ENCODE results near the gene RNF7. TPM values are rescaled to one million over a fixed set of nuclear protein-coding genes. Genes with fewer than 3 reads are reported as not detected.

RNF7 gene
- 111 and 149 TPM in 2 replicates for total RNA-seq (2012; rRNA removed)
- polyA plus RNA-seq (2012; rRNA removed): 70.5 and 98.7 TPM in 2 replicates
- polyA plus RNA-seq (2012; cell fraction: cytosol; rRNA removed): 119 and 155 TPM in 2 replicates
- polyA plus RNA-seq (2012; cell fraction: nucleus; rRNA removed; ENCODE audit: low replicate concordance): 33.0 and 66.1 TPM in 2 replicates
- percentile 94 among the genes with signal in this experiment for Bru-seq, nascent RNA
- BruChase-seq, experiment 1, labeled RNA remaining after a 6-hour chase: percentile 91 among the genes with signal in this experiment
- BruChase-seq, experiment 2, labeled RNA remaining after a 2-hour chase: percentile 88 among the genes with signal in this experiment
- long read RNA-seq, transcript RNF7-203 (4 exons, 1,036 nt): minor isoform, 6 of 124 reads
- long read RNA-seq, transcript RNF7-201 (3 exons, 2,763 nt): major isoform, 104 of 124 reads
- long read RNA-seq, transcript RNF7-202 (3 exons, 805 nt): minor isoform, 11 of 124 reads
- long read RNA-seq, partial matches to known transcripts: 0 of 124 reads
- long read RNA-seq, other reads (novel, unspliced or antisense): 0 of 124 reads

DNA sequence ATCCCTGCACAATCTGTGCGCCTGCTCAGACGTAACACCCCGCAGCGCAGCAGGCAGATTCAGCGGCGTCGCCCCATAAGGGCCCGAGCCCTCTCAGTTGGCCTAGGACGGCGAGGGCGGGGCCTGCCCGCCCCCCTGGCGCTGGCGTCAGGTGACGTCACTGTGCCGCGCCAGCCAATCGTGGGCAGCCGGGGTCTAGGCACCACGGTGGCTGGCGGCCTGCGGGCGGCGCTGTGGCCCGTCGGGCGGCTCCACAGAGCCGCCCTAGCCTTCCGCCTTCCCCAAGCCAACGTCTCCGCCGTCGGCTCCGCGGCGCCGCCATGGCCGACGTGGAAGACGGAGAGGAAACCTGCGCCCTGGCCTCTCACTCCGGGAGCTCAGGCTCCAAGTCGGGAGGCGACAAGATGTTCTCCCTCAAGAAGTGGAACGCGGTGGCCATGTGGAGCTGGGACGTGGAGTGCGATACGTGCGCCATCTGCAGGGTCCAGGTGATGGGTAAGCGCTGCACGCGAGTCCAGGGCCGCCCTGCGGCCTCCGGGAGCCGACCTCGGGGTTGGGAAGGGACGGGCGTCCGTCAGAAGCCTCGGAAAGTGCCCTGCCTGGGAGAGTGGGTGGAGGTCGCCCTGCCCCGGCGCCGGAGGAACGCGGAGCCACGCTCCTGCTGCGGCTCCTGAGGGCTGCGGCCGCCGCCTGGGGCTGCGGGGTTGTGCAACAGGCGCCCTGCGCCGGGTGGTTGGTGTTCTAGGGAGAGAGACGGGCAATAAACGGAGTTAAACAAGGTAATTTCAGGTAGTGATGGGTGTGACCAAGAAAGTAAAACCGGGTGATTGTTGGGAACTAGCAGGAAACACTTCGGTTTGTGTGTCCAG lies at the start of gene RNF7:
RNF7 (plus strand) TSS at position 277 of the 869 bp plus-strand sequence; CDS start at position 321, 44 bp downstream.
- Histone ChIP-seq H3K23ac (ENCODE audit: low read depth, low read length) (peak within 1 kb of the TSS; percentile 97), H3K79me1 (ENCODE audit: low read depth in 1 of 2, low read length in 2 of 2) (peaks cover 0 to 22% of the 10 kb centered on the region in 2 experiments; a peak in 3 of 4 replicates), H2AK5ac (ENCODE audit: low read depth, low read length) (peak within 1 kb of the TSS; percentile 97), H3K18ac (ENCODE audit: low read depth, low read length) (peak within 1 kb of the TSS; percentile 94), H3K27ac (ENCODE audit: insufficient read depth, low read length) (peak within 1 kb of the TSS; percentile 97), H4K91ac (ENCODE audit: insufficient read depth, low read depth, low read length) (peak within 1 kb of the TSS; percentile 82), H3K9me1 (ENCODE audit: insufficient read depth, low read length) (peaks cover 7% of the 10 kb centered on the region; the same call in 1 of the 2 replicates), H4K5ac (ENCODE audit: low read depth, low read length) (peak within 1 kb of the TSS; percentile 98), H2BK5ac (ENCODE audit: low read depth, low read length, poor library complexity, severe bottlenecking) (peak within 1 kb of the TSS; percentile 94), H3K4ac (ENCODE audit: low read depth, low read length) (peak within 1 kb of the TSS; percentile 98), H4K8ac (ENCODE audit: low read depth in 2 of 2, low read length in 2 of 2) (peak within 1 kb of the TSS; percentile 88 to 100), H2AK9ac (replicated peaks; ENCODE audit: low read depth, low read length, poor library complexity) (peak within 1 kb of the TSS; percentile 96), H3K14ac (replicated peaks; ENCODE audit: low read depth, low read length) (peak within 1 kb of the TSS; percentile 99), H3K4me2 (ENCODE audit: low read depth, low read length) (peak within 1 kb of the TSS; percentile 87), H2AFZ (replicated peaks; ENCODE audit: low read length, poor library complexity) (peak within 1 kb of the TSS; percentile 100), H3K36me3 (ENCODE audit: control insufficient read depth, insufficient read depth, low read length) (peaks cover 2% of the 10 kb centered on the region; the same call in 1 of the 2 replicates), H3K4me1 (ENCODE audit: control insufficient read depth, insufficient read depth, low read length) (peaks cover 9% of the 10 kb centered on the region), H2BK20ac (ENCODE audit: low read depth, low read length) (peak within 1 kb of the TSS; percentile 67; the same call in 1 of the 2 replicates), H4K20me1 (ENCODE audit: insufficient read depth, low read length) (peaks cover 23% of the 10 kb centered on the region), H2BK15ac (ENCODE audit: low read depth, low read length) (peak within 1 kb of the TSS; percentile 73; the same call in 2 of the 3 replicates), H3K56ac (ENCODE audit: extremely low read depth, insufficient read depth, low read length) (peak within 1 kb of the TSS; percentile 97), H3K9ac (ENCODE audit: low read depth, low read length) (peak within 1 kb of the TSS; percentile 95), H3K9me3 (ENCODE audit: control insufficient read depth, insufficient read depth, low read length) (no peaks in the 10 kb centered on the region), H3K4me3 (ENCODE audit: insufficient read depth, low read depth, low read length) (peak within 1 kb of the TSS; percentile 86), H2BK120ac (ENCODE audit: low read depth, low read length) (peak within 1 kb of the TSS; percentile 86), H3K27me3 (ENCODE audit: control insufficient read depth, insufficient read depth, low read length) (no peaks in the 10 kb centered on the region)
- 1% methylated on average over 36 of the region's 81 CpGs; no CpG with 5 or more reads in 1 of the 2 experiments for WGBS, 2 experiments (ENCODE audit: extremely low coverage in 2 of 2, insufficient read length in 1 of 2)
- dilution Hi-C loops (cut with HindIII; ENCODE audit: low sequenced_read_pairs, unreplicated experiment): no loop called here
- POLR2A ChIA-PET (ENCODE audit: unreplicated experiment): no interaction called here
- peak; percentile 96 for ATAC-seq (ENCODE audit: low read depth)
- CTCF ChIA-PET: interaction anchor here (0.6 to 0.8 kb wide), 5 partner anchors 27 to 256 kb away, joined by 3 read pairs; no protein-coding TSS in a partner anchor
- peak; percentile 93 for DNase-seq
- in situ Hi-C loops (cut with MboI; ENCODE audit: low sequenced_read_pairs): no loop called here
- intact Hi-C loops (cut with micrococcal nuclease): loop anchor here (1.0 to 10.0 kb wide), 8 partner anchors 51 to 273 kb away; no protein-coding TSS in a partner anchor
- BruUV-seq (replicated peaks): no TSS peak
- TF ChIP-seq POLR2A (IDR thresholded peaks at IDR 0.05; ENCODE audit: low read depth, low read length) (peak; percentile 68), FOS (IDR thresholded peaks at IDR 0.05; ENCODE audit: low read depth, low read length) (peak; percentile 16; the same call in 1 of the 2 replicates), RFX5 (IDR thresholded peaks at IDR 0.05; ENCODE audit: low read depth, low read length) (no peak), MXI1 (IDR thresholded peaks at IDR 0.05; ENCODE audit: borderline replicate concordance, low read depth, low read length) (peak; percentile 51; the same call in 1 of the 2 replicates), SMC3 (IDR thresholded peaks at IDR 0.05; ENCODE audit: low read depth, low read length) (peak; percentile 46), BHLHE40 (IDR thresholded peaks at IDR 0.05; ENCODE audit: low read depth, low read length) (no peak), MAFK (IDR thresholded peaks at IDR 0.05; ENCODE audit: low read depth, low read length) (0 out of 2 replicates have a peak, but pooled peaks have one; percentile 1), MAZ (IDR thresholded peaks at IDR 0.05; ENCODE audit: borderline replicate concordance, low read depth, low read length) (peak; percentile 89), NFE2L2 (IDR thresholded peaks at IDR 0.05; ENCODE audit: low read depth, low read length) (no peak), CHD1 (IDR thresholded peaks at IDR 0.05; ENCODE audit: low read depth, low read length) (no peak)
- TF ChIP-seq, protein P1, sequence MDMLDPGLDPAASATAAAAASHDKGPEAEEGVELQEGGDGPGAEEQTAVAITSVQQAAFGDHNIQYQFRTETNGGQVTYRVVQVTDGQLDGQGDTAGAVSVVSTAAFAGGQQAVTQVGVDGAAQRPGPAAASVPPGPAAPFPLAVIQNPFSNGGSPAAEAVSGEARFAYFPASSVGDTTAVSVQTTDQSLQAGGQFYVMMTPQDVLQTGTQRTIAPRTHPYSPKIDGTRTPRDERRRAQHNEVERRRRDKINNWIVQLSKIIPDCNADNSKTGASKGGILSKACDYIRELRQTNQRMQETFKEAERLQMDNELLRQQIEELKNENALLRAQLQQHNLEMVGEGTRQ (IDR thresholded peaks at IDR 0.05; ENCODE audit: low read depth, low read length): 0 out of 2 replicates have a peak, but pooled peaks have one; percentile 33
- TF ChIP-seq, protein P2, sequence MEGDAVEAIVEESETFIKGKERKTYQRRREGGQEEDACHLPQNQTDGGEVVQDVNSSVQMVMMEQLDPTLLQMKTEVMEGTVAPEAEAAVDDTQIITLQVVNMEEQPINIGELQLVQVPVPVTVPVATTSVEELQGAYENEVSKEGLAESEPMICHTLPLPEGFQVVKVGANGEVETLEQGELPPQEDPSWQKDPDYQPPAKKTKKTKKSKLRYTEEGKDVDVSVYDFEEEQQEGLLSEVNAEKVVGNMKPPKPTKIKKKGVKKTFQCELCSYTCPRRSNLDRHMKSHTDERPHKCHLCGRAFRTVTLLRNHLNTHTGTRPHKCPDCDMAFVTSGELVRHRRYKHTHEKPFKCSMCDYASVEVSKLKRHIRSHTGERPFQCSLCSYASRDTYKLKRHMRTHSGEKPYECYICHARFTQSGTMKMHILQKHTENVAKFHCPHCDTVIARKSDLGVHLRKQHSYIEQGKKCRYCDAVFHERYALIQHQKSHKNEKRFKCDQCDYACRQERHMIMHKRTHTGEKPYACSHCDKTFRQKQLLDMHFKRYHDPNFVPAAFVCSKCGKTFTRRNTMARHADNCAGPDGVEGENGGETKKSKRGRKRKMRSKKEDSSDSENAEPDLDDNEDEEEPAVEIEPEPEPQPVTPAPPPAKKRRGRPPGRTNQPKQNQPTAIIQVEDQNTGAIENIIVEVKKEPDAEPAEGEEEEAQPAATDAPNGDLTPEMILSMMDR (conservative IDR thresholded peaks at IDR 0.05; ENCODE audit: low read depth, low read length): peak; percentile 98

All from IMR-90 (cell line).